GM12872 (cell line): ENCODE data around the gene TRAF6.

Source experiments
- TF ChIP-seq, protein P1 (sequence below): IDR thresholded peaks from 3 replicates; pipeline ENCODE4 v1.5.1; 2011; ENCODE audit warnings: low read depth, mild to moderate bottlenecking, low read length, moderate library complexity; ENCODE audit not compliant: insufficient read depth

TRAF6 gene

DNA sequence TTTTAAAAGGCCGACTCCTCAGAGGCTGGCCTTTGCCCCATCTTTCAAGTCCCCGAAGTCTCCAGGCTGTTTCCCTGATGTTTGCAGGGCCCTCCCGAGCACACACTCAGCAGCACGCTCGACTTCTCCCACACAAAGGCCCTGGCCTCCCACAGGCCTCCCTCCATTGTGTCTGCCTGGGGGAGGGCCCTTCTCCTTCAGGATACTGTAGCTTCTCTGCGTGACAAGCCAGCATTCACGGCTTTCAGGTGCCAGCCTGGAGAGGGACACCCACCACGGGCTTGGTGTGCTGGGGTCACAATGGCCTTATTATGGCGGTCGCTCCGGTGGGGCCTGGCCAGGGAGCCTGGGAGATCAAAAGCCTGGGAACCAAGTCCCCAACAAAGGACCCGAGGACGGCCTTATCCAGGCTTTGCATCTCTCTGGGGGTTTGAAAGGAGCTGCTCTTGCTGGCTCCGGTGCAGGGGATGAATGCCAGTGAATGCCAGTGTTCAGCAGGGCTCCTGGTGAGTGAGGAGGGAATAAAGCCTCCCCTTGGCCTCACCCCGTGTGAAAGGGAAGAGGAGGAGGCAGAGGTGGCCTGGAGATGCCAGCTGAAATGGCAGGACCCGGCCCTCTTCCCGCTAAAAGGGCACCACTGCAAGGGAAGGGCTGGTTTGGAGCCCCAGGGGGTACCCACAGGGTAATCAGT is 55.0 kb downstream of the TRAF6 start:
- TF ChIP-seq, protein P1, sequence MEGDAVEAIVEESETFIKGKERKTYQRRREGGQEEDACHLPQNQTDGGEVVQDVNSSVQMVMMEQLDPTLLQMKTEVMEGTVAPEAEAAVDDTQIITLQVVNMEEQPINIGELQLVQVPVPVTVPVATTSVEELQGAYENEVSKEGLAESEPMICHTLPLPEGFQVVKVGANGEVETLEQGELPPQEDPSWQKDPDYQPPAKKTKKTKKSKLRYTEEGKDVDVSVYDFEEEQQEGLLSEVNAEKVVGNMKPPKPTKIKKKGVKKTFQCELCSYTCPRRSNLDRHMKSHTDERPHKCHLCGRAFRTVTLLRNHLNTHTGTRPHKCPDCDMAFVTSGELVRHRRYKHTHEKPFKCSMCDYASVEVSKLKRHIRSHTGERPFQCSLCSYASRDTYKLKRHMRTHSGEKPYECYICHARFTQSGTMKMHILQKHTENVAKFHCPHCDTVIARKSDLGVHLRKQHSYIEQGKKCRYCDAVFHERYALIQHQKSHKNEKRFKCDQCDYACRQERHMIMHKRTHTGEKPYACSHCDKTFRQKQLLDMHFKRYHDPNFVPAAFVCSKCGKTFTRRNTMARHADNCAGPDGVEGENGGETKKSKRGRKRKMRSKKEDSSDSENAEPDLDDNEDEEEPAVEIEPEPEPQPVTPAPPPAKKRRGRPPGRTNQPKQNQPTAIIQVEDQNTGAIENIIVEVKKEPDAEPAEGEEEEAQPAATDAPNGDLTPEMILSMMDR = no peak

DNA sequence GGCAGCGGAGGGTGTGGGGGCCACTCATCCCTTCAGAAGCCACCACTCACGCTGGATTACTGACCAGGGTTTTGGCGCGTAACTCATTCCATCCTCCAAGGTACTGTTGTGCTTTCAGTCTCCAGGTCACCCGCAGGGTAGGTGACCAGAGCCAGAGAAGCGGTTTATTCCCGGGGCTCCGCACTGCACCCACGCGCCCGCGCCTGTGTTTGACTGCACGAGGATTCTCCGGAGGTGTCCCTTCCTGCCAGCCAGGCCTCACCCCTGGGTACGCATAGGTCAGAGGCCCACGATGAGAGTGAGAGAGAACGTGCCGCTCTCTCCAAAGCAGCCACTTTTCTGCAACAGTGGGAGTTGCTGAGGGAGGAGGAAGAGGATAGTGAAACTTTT is 55.5 kb downstream of the TRAF6 start:
- TF ChIP-seq, protein P1 = no peak

DNA sequence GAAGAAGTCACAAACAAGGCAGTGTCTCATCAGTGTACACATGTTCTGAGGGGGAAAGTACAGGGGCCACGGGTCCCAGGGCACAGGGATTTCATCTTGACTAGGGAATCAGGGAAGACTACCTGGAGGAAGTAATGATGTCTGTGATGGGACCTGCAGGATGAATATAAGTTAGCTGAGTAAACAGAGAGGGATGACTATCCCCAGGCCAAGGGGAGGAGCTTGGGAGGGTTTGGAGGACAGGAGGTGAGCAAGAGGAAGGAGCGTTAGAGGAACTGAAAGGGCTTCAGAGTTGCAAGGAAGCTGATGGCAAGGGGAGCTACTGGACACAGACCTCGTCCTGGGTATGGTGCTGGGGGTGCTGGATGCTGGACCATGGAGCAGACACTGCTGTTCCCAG is 56.4 kb downstream of the TRAF6 start:
- TF ChIP-seq, protein P1 = no peak

DNA sequence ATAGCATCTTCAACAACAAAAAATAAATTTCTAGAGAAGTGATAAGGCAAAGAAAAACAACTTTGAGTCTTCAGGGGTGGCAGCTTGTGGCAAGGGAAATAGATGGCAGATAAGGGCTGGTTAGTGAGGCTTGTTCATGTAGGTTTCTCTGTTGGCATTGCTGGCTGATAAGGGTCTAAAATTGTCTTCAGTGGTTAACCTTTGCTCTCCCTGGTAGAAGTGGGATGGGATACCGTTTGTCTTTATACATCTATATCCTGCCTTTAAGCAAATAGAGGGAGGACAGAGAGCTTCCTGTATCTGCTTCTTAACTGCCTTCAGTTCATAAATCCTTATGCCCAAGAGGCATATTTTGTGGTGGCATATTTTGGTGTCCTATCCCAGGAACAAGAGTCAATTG is 57.1 kb downstream of the TRAF6 start:
- TF ChIP-seq, protein P1 = no peak

DNA sequence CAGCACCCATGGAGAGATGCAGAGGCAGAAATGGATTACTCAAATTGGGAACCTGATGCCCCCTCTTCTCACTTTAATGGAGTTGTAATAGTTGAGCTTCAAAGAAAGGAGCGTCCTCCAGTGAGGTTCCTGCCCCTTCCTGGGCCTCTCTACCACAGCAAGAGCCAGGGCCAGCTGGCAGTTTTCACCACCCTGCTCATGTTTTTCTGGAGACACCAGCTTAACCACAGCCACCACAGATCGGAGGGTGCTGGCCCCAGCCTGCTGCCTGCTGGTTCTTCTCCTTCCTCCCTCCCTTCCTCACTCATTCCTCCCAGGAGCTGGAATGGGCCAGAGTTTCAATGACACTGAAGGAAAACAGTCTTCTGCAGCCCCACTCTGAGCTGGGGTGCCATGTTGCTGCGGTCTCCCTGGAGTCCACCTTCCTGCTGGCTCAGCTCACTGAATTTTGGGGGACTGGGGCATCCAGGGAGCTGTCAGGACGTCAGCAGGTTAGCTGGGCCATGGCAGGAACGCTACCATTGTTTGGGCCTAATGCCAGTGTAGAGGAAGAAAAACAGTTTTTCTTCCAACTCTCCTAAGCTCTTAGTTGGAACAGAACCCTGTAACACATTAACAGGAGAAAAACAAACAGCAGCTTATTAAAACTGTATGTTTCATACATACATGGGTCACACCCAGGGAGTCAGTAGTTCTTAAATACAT is 57.7 kb downstream of the TRAF6 start:
- TF ChIP-seq, protein P1 = no peak

DNA sequence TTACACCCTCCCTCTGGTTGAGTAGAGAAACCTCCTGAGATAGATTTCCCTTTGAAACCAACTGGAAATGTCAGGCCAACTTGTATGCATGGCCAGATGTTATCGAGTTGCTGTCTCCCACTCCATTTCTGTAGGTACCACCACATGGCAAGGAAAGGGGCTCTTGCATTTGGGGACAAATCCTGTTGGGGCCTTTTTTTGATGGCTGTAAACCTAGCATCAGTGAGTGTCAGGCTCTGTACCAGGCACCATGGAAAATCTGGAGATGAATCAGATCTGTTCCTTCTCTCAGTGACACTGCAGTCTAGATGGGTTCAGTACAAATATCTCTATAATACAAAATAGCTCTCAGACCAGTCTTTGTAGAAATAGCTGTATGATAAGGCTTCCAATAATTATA is 58.4 kb downstream of the TRAF6 start:
- TF ChIP-seq, protein P1 = no peak

DNA sequence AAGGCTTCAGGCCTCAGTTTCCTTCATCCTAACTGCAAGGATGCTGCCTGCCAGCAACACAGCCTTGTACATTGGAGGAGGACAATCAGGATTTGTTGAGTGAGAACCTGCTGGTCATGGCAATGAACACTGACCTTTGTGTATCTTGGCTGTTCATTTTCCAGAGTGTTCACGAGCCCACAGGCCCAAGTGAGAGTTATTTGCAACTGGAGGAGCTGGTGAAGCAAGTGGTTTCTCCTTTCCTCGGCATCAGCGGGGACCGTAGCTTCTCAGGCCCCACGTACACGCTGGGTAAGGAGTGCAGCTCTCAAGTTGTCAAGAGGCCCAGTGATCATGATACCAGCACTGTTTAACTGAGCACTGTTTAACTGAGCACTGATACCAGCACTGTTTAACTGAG is 59.0 kb downstream of the TRAF6 start:
- TF ChIP-seq, protein P1 = no peak
